HG03159 (cell line): ENCODE results near the gene CT45A3.
"Not testable (repeated sequence)": the region's sequence is repeated elsewhere in the genome, so short reads cannot be mapped to it uniquely, and the experiment has no call there.

ENCODE experiments used
- ATAC-seq: cut with Tn5 transposase; IDR thresholded peaks from one replicate; pipeline ENCODE4 v1.9.1; 2021; ENCODE audit warnings: mild to moderate bottlenecking, moderate library complexity; ENCODE audit not compliant: unreplicated experiment

The CT45A3 gene, protein sequence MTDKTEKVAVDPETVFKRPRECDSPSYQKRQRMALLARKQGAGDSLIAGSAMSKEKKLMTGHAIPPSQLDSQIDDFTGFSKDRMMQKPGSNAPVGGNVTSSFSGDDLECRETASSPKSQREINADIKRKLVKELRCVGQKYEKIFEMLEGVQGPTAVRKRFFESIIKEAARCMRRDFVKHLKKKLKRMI

DNA sequence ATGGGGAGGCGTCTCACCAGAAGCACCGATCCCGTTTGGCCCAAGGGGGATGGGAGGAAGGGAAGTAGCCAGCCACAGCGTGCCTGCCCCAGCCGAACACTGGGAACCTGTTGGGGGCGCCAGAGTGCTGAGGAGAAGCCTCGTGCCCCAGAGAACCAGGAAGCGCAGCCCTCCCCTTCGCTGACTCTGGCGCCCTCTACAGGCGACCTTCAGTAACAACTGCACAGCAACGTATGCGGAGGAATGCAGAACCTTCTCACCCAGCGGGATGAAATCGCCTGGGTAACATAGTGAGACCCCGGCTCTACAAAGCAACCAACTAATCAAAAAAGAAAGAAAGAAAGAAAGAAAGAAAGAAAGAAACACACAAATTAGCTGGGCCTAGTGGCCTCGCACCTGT is at the start of gene CT45A3:
Gene CT45A3 (minus strand): TSS at position 101 of the 400 bp plus-strand sequence. CDS start 3,747 bp downstream, outside the sequence.
- ATAC-seq: not testable (repeated sequence)

DNA sequence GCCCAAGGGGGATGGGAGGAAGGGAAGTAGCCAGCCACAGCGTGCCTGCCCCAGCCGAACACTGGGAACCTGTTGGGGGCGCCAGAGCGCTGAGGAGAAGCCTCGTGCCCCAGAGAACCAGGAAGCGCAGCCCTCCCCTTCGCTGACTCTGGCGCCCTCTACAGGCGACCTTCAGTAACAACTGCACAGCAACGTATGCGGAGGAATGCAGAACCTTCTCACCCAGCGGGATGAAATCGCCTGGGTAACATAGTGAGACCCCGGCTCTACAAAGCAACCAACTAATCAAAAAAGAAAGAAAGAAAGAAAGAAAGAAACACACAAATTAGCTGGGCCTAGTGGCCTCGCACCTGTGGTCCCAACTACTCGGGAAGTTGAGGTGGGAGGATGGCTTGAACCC is 34.7 kb upstream of the CT45A3 start, which contains the start of gene CT45A6:
Gene CT45A6 (minus strand): TSS at position 101 of the 400 bp plus-strand sequence. CDS start 3,794 bp downstream, outside the sequence.
- ATAC-seq: not testable (repeated sequence)

DNA sequence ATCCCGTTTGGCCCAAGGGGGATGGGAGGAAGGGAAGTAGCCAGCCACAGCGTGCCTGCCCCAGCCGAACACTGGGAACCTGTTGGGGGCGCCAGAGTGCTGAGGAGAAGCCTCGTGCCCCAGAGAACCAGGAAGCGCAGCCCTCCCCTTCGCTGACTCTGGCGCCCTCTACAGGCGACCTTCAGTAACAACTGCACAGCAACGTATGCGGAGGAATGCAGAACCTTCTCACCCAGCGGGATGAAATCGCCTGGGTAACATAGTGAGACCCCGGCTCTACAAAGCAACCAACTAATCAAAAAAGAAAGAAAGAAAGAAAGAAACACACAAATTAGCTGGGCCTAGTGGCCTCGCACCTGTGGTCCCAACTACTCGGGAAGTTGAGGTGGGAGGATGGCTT is 17.4 kb upstream of the CT45A3 start, which contains the start of gene CT45A5:
Gene CT45A5 (minus strand): TSS at position 101 of the 400 bp plus-strand sequence. CDS start 3,774 bp downstream, outside the sequence.
- ATAC-seq: not testable (repeated sequence)

DNA sequence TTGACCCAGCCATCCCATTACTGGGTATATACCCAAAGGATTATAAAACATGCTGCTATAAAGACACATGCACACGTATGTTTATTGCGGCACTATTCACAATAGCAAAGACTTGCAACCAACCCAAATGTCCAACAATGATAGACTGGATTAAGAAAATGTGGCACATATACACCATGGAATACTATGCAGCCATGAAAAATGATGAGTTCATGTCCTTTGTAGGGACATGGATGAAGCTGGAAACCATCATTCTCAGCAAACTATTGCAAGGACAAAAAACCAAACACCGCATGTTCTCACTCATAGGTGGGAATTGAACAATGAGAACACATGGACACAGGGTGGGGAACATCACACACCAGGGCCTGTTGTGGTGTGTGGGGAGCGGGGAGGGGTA is 23.3 kb downstream of the CT45A3 start:
- not testable (repeated sequence) for ATAC-seq

DNA sequence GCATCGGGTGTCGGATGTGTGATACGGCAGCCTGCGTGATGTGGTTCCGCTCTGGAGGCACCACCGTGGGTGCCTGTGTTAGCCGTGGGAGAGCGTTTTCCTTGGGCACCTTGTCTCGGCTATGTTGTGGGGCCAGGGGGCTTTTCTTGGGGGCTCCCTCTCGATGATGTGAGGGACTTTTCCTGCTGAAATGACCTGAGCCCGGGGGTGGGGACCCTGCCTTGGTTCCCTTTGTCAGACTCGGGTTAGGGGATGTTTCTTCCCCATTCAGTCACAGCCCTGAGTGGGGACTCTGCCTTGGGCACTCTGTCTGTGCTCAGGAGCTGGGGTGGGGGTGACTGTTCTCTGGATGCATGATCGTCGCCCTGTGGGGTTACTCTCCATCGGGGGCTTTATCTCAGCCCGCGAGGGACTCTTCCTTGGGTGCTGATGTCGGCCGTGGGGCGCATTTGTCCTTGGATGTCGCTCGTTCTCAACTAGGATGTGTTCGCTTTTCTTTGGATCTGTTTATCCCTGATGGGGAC is 26.7 kb downstream of the CT45A3 start:
- ATAC-seq: no peak

DNA sequence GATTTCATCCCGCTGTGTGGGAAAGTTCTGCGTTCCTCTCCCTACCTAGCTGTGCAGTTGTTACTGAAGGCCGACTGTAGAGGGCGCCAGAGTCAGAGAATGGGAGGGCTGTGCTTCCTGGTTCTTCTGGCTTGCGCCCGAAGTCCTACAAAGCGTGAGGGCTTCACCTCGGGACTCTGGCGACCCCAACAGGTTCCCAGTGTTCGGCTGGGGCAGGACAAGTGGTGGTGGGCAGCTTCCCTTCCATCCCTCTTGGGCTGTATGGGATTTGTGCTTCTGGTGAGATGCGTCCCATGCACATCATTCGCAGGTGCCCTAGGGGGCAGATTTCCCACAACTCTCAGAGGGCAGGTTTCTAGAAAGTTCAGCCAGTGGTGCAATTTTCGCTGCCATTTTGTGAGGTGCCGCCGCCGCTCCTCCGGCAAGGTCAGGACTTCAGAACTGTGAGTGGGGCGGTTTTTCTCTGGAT is 27.3 kb downstream of the CT45A3 start:
- ATAC-seq: peak; percentile 56

DNA sequence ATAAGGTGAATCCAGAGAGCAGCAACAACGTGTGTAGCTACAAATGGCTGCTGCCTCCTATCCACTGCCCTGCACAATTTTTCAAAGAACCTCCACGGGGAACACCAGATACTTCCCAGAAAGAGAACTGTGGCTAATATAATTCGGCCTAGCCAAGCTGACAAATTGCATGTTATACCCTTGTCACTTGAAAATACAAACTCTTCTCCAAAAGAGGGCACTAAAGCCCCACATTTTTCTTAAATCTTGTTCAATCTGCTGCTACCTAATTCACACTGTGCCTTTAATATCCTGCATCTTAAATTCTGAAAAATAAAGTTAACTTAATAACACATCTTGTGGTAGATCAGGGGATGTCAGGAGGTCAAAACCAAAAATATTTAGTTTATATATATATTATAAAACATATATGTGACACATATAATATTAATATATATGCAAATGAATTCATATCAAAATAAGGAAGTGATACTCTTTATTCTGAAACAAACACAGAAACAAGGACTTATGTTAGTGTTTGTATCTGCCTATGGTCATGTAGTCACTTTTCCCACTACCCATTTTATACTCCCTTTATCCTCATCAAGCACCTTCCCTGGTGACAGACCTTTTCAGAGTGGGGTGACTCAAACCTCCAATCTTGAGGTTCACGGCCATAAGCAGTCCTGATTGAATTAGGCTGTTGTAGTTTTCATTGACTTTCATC is 30.5 kb downstream of the CT45A3 start:
- ATAC-seq: peak; percentile 58

DNA sequence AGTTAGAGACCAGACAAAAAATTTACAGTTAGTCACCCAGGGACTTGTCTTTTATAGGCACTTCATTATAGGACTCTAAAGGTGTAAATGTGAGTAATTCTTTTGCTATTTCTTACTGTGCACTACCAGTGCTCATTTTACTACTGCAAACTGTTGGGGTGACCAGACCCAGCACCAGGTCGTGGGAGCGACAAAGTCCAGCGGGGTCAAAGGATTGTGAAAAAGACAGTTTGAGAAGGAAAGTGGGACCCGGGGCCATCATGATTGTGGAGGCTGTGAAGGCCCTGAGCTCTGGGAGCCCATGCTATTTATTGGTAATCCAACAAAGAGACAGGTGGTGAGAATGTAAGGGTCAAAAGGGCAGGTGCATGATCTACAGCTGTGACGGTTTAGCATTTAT is 33.3 kb downstream of the CT45A3 start:
- not testable (repeated sequence) for ATAC-seq

DNA sequence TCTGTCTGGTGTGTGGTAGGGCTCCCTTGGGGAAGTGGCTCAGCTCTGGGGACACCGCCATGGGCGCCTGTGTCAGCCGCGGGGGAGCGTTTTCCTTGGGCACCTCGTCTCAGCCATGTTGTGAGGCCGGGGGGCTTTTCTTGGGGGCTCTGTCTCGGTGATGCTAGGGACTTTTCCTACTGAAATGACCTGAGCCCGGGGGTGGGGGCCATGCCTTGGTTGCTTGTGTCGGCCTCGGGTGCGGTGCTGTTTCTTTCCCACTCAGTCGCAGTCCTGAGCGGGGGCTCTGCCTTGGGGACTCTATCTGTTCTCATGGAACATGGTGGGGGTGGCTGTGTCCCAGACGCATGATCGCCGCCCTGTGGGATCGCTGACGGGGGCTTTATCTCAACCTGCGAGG is 54.2 kb downstream of the CT45A3 start:
- ATAC-seq: no peak

DNA sequence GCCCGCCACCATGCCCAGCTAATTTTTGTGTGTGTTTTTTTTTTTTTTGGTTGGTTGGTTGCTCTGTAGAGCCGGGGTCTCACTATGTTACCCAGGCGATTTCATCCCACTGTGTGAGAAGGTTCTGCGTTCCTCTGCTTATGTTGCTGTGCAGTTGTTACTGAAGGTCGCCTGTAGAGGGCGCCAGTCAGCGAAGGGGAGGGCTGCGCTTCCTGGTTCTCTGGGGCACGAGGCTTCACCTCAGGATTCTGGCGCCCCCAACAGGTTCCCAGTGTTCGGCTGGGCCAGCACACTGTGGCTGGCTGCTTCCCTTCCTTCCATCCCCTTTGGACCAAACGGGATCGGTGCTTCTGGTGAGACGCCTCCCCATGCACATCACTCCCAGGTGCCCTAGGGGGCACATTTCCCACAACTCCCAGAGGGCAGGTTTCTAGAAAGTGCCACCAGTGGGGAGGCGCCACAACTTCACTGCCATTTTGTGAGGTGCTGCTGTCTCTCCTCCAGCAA is 54.8 kb downstream of the CT45A3 start, which contains the start of gene CT45A1:
Gene CT45A1 (plus strand): TSS at position 457 of the 507 bp plus-strand sequence. CDS start 5,302 bp downstream, outside the sequence.
- not testable (repeated sequence) for ATAC-seq
